C4-2B (cell line): ENCODE results near the gene KCNJ13.

Experiments used
- ZFX ChIP-seq: fragments of 450-650 bp; IDR thresholded peaks from 2 replicates; pipeline ENCODE4 v1.6.1; 2017
- TF ChIP-seq, protein P1 (sequence below): fragments of 450-650 bp; conservative IDR thresholded peaks from 2 replicates; pipeline ENCODE4 v1.5.1; 2017; ENCODE audit warnings: mild to moderate bottlenecking

DNA sequence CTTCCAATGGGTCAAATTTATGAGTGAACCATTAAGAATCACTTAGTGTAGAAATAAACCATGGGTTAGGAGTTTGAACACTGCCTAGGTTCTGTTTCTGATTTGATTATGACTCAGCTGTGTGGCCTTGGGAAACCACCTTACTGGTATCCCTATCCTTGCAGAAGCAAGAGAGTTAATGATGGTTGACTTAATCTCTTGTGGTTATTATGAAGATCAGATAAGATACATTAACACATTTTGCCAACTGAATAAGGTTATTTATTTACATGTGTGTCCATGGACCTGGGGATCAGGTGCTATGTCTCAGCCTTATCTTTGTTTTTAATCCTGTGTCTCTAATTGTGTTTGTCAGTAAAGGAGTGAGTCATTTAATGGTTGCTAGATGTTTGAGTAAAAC is 5.4 kb upstream of the KCNJ13 start:
- TF ChIP-seq, protein P1, sequence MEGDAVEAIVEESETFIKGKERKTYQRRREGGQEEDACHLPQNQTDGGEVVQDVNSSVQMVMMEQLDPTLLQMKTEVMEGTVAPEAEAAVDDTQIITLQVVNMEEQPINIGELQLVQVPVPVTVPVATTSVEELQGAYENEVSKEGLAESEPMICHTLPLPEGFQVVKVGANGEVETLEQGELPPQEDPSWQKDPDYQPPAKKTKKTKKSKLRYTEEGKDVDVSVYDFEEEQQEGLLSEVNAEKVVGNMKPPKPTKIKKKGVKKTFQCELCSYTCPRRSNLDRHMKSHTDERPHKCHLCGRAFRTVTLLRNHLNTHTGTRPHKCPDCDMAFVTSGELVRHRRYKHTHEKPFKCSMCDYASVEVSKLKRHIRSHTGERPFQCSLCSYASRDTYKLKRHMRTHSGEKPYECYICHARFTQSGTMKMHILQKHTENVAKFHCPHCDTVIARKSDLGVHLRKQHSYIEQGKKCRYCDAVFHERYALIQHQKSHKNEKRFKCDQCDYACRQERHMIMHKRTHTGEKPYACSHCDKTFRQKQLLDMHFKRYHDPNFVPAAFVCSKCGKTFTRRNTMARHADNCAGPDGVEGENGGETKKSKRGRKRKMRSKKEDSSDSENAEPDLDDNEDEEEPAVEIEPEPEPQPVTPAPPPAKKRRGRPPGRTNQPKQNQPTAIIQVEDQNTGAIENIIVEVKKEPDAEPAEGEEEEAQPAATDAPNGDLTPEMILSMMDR, result no peak
- no peak for TF ChIP-seq ZFX
